ENCODE measurements around the gene TRIM44. TPM values are rescaled to one million over a fixed set of nuclear protein-coding genes. Genes with fewer than 3 reads are reported as not detected.

The TRIM44 gene
- total and polyA plus RNA-seq, 4 donors = 3.7 to 15.1 (median 10.4) TPM

DNA sequence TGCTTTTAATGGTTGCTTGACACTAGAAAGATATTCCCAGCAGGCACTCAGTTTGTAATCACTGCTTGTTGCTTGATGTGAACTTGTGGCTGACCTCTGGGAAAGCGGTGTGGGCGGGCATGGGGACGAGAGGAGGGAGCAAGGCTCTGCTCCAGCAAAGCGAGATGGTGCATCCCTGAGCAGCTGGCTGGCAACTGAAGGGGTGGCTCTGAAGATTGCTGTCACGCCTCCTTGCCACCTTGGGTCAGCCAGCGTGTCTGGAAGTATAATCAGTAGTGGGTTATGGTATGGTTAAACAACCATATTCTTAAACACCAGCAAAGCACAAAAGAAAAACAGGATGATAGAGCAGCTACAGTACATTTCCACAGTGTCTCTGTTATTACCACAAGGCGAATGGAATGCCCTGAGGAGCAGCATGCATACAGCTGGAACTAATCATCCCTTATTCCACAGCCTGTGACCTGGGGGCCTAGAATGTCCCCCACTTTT is 124.5 kb downstream of the TRIM44 start (continued):
- TF ChIP-seq, protein P1, sequence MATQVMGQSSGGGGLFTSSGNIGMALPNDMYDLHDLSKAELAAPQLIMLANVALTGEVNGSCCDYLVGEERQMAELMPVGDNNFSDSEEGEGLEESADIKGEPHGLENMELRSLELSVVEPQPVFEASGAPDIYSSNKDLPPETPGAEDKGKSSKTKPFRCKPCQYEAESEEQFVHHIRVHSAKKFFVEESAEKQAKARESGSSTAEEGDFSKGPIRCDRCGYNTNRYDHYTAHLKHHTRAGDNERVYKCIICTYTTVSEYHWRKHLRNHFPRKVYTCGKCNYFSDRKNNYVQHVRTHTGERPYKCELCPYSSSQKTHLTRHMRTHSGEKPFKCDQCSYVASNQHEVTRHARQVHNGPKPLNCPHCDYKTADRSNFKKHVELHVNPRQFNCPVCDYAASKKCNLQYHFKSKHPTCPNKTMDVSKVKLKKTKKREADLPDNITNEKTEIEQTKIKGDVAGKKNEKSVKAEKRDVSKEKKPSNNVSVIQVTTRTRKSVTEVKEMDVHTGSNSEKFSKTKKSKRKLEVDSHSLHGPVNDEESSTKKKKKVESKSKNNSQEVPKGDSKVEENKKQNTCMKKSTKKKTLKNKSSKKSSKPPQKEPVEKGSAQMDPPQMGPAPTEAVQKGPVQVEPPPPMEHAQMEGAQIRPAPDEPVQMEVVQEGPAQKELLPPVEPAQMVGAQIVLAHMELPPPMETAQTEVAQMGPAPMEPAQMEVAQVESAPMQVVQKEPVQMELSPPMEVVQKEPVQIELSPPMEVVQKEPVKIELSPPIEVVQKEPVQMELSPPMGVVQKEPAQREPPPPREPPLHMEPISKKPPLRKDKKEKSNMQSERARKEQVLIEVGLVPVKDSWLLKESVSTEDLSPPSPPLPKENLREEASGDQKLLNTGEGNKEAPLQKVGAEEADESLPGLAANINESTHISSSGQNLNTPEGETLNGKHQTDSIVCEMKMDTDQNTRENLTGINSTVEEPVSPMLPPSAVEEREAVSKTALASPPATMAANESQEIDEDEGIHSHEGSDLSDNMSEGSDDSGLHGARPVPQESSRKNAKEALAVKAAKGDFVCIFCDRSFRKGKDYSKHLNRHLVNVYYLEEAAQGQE (IDR thresholded peaks at IDR 0.05) = no peak
- no peak for TF ChIP-seq HNF4A (conservative IDR thresholded peaks at IDR 0.05)

DNA sequence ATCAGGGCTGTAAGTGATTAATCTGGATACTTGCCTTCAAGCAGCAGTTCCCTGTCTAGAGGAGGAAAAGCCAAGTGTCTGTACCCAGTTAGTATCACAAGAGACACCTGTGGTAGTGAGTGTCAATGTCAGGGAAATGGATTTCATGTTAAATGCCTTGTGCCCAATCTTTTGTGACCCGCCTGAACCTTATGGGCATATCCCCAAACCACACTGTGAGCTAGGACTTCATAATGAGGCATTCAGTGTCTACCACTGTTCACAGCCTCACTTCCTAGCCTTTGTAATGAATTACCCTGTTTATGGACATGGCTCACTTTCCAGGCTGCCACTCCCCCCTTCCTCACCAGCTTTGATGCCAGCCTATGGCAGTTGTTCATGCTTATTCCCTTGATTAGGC is 125.1 kb downstream of the TRIM44 start:
- DNase-seq (ENCODE audit: low spot score) = no peak
- Histone ChIP-seq H3K9me3 (ENCODE audit: control insufficient read depth in 4 of 4, low read length in 3 of 4) (no peaks in the 10 kb centered on the region), H3K27me3 (ENCODE audit: control insufficient read depth in 4 of 4, insufficient read depth in 4 of 4, low read length in 3 of 4) (no peaks in the 10 kb centered on the region), H3K9ac (ENCODE audit: low read depth in 1 of 2, low read length in 2 of 2) (no peak overlapping the region), H3K36me3 (ENCODE audit: control insufficient read depth in 4 of 4, insufficient read depth in 3 of 4, low read depth in 1 of 4, low read length in 3 of 4) (no peaks in the 10 kb centered on the region), H3K4me1 (ENCODE audit: control insufficient read depth in 4 of 4, insufficient read depth in 4 of 4, low read length in 3 of 4) (peaks cover 0 to 6% (median 3%) of the 10 kb centered on the region in 4 donors), H3K27ac (ENCODE audit: low read depth in 1 of 2, low read length in 2 of 2) (no peak overlapping the region), H3K4me3 (ENCODE audit: low read depth in 1 of 3, low read length in 3 of 3) (no peak overlapping the region)
- WGBS = 98% methylated on average over 1 of the region's 1 CpG
- TF ChIP-seq, protein P1 (IDR thresholded peaks at IDR 0.05) = no peak
- TF ChIP-seq YY1 (IDR thresholded peaks at IDR 0.05) = no peak
- no peak for TF ChIP-seq JUND (IDR thresholded peaks at IDR 0.05)
- no peak for TF ChIP-seq HNF4A (conservative IDR thresholded peaks at IDR 0.05)
- TF ChIP-seq, protein P2, sequence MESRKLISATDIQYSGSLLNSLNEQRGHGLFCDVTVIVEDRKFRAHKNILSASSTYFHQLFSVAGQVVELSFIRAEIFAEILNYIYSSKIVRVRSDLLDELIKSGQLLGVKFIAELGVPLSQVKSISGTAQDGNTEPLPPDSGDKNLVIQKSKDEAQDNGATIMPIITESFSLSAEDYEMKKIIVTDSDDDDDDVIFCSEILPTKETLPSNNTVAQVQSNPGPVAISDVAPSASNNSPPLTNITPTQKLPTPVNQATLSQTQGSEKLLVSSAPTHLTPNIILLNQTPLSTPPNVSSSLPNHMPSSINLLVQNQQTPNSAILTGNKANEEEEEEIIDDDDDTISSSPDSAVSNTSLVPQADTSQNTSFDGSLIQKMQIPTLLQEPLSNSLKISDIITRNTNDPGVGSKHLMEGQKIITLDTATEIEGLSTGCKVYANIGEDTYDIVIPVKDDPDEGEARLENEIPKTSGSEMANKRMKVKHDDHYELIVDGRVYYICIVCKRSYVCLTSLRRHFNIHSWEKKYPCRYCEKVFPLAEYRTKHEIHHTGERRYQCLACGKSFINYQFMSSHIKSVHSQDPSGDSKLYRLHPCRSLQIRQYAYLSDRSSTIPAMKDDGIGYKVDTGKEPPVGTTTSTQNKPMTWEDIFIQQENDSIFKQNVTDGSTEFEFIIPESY (IDR thresholded peaks at IDR 0.05) = no peak
- TF ChIP-seq GABPA (IDR thresholded peaks at IDR 0.05 in 1 of 2, conservative IDR thresholded peaks at IDR 0.05 in 1 of 2) = no peak
- TF ChIP-seq, protein P3, sequence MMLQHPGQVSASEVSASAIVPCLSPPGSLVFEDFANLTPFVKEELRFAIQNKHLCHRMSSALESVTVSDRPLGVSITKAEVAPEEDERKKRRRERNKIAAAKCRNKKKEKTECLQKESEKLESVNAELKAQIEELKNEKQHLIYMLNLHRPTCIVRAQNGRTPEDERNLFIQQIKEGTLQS (IDR thresholded peaks at IDR 0.05) = no peak
- TF ChIP-seq TAF1 (conservative IDR thresholded peaks at IDR 0.05) = no peak
- no peak for TF ChIP-seq FOXA1 (IDR thresholded peaks at IDR 0.05)
- TF ChIP-seq EGR1 (IDR thresholded peaks at IDR 0.05; ENCODE audit: low read depth in 2 of 2) = no peak
- TF ChIP-seq, protein P4, sequence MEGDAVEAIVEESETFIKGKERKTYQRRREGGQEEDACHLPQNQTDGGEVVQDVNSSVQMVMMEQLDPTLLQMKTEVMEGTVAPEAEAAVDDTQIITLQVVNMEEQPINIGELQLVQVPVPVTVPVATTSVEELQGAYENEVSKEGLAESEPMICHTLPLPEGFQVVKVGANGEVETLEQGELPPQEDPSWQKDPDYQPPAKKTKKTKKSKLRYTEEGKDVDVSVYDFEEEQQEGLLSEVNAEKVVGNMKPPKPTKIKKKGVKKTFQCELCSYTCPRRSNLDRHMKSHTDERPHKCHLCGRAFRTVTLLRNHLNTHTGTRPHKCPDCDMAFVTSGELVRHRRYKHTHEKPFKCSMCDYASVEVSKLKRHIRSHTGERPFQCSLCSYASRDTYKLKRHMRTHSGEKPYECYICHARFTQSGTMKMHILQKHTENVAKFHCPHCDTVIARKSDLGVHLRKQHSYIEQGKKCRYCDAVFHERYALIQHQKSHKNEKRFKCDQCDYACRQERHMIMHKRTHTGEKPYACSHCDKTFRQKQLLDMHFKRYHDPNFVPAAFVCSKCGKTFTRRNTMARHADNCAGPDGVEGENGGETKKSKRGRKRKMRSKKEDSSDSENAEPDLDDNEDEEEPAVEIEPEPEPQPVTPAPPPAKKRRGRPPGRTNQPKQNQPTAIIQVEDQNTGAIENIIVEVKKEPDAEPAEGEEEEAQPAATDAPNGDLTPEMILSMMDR (IDR thresholded peaks at IDR 0.05; ENCODE audit: low read depth, low read length, missing input control) = no peak
- TF ChIP-seq HNF4G (IDR thresholded peaks at IDR 0.05) = no peak
